GM21576 (cell line): ENCODE measurements around the gene GRIK2.
"Not testable (repeated sequence)": the region's sequence is repeated elsewhere in the genome, so short reads cannot be mapped to it uniquely, and the experiment has no call there.

Experiments used
- ATAC-seq: cut with Tn5 transposase; IDR thresholded peaks from one replicate; pipeline ENCODE4 v1.9.1; 2021; ENCODE audit warnings: mild to moderate bottlenecking, moderate library complexity; ENCODE audit not compliant: unreplicated experiment

Gene GRIK2

GRCh38 chr6:101393251-101393828 is at the start of gene GRIK2:
GRIK2 (plus strand) TSS chr6:101393708.
- no peak for ATAC-seq

- ATAC-seq = no peak
Observed at GRCh38 chr6:101344885-101345284, 48.6 kb upstream of the GRIK2 start.

GRCh38 chr6:101348816-101349215 is 44.7 kb upstream of the GRIK2 start:
- ATAC-seq = no peak

GRCh38 chr6:101350631-101351030 is 42.9 kb upstream of the GRIK2 start:
- not testable (repeated sequence) for ATAC-seq

GRCh38 chr6:101351173-101351572 is 42.3 kb upstream of the GRIK2 start:
- ATAC-seq = no peak

- ATAC-seq = no peak
Observed at GRCh38 chr6:101352316-101352715, 41.2 kb upstream of the GRIK2 start.

- no peak for ATAC-seq
Observed at GRCh38 chr6:101365181-101365580, 28.3 kb upstream of the GRIK2 start.

GRCh38 chr6:101379926-101380325 is 13.6 kb upstream of the GRIK2 start:
- no peak for ATAC-seq

- ATAC-seq = no peak
Observed at GRCh38 chr6:101380897-101381630, 12.4 kb upstream of the GRIK2 start.

GRCh38 chr6:101383747-101384146 is 9.8 kb upstream of the GRIK2 start:
- ATAC-seq = not testable (repeated sequence)

- ATAC-seq = no peak
Observed at GRCh38 chr6:101386982-101387381, 6.5 kb upstream of the GRIK2 start.

GRCh38 chr6:101391772-101392585 is 1.5 kb upstream of the GRIK2 start:
- no peak for ATAC-seq

GRCh38 chr6:101392586-101393230 is 800 bp upstream of the GRIK2 start:
- ATAC-seq = no peak

- no peak for ATAC-seq
Observed at GRCh38 chr6:101393829-101394251, 332 bp downstream of the GRIK2 start.

- ATAC-seq = no peak
Observed at GRCh38 chr6:101394936-101395335, 1.4 kb downstream of the GRIK2 start.

GRCh38 chr6:101395345-101395744 is 1.8 kb downstream of the GRIK2 start:
- no peak for ATAC-seq

GRCh38 chr6:101396548-101397173 is 3.2 kb downstream of the GRIK2 start:
- no peak for ATAC-seq

- ATAC-seq = no peak
Observed at GRCh38 chr6:101397199-101397598, 3.7 kb downstream of the GRIK2 start.

- no peak for ATAC-seq
Observed at GRCh38 chr6:101398716-101399615, 5.5 kb downstream of the GRIK2 start.
